CD14-positive monocyte (primary cell): Measurements from ENCODE around the gene CCDC12. TPM values are rescaled to one million over a fixed set of nuclear protein-coding genes. Genes with fewer than 3 reads are reported as not detected.

Experiments used
- DNase-seq, 3 donors: peaks; one replicate each; pipeline ENCODE4 v3.0.0-alpha.2; 2011 to 2022
- H2AFZ ChIP-seq: 2 replicates; pipeline ENCODE4 v1.6.0; 2012; ENCODE audit warnings: mild to moderate bottlenecking, low read depth, low read length, inconsistent platforms; ENCODE audit not compliant: insufficient read depth, poor library complexity, severe bottlenecking
- H3K27ac ChIP-seq, 2 donors: 1 replicate in 1 of 2; 2 replicates in 1 of 2; pipeline ENCODE4 v1.5.1; 2012 to 2013; ENCODE audit warnings: low read length in 2 of 2, control low read depth in 1 of 2, inconsistent platforms in 1 of 2, low read depth in 1 of 2, mild to moderate bottlenecking in 1 of 2
- H3K27me3 ChIP-seq, 2 donors: one replicate each; pipeline versions ENCODE4 v1.6.0 to v1.6.1; 2011 to 2013; ENCODE audit warnings: low read length in 2 of 2; ENCODE audit not compliant: control insufficient read depth in 2 of 2, insufficient read depth in 2 of 2
- H3K36me3 ChIP-seq, 2 donors: replicated peaks in 1 of 2; 1 replicate in 1 of 2; 2 replicates in 1 of 2; pipeline versions ENCODE4 v1.5.1 to v1.6.1; 2012 to 2013; ENCODE audit warnings: low read length in 2 of 2, control low read depth in 1 of 2, inconsistent platforms in 1 of 2, mild to moderate bottlenecking in 1 of 2; ENCODE audit not compliant: insufficient read depth in 2 of 2, control insufficient read depth in 1 of 2
- H3K4me1 ChIP-seq, 2 donors: 1 replicate in 1 of 2; 2 replicates in 1 of 2; pipeline versions ENCODE4 v1.5.1 to v1.6.1; 2012 to 2013; ENCODE audit warnings: low read length in 2 of 2, control low read depth in 1 of 2, inconsistent platforms in 1 of 2, mild to moderate bottlenecking in 1 of 2, moderate library complexity in 1 of 2; ENCODE audit not compliant: insufficient read depth in 2 of 2, control insufficient read depth in 1 of 2
- H3K4me2 ChIP-seq: replicated peaks from 2 replicates; pipeline ENCODE3; 2012; ENCODE audit warnings: low read length, moderate library complexity, mild to moderate bottlenecking; ENCODE audit not compliant: poor library complexity, severe bottlenecking; ENCODE audit errors: extremely low read depth
- H3K4me3 ChIP-seq, 3 experiments: fragments of 200-600 bp in 1 of 3; sonication (generic) in 1 of 3; replicated peaks in 1 of 3; 1 replicate in 2 of 3; 2 replicates in 1 of 3; pipeline ENCODE4 v1.5.1; 2011 to 2013; ENCODE audit warnings: low read length in 3 of 3, mild to moderate bottlenecking in 3 of 3, control low read depth in 2 of 3, low read depth in 2 of 3, inconsistent platforms in 1 of 3, moderate library complexity in 1 of 3
- H3K79me2 ChIP-seq: 2 replicates; pipeline ENCODE4 v1.6.0; 2012; ENCODE audit warnings: mild to moderate bottlenecking, control low read depth, inconsistent platforms, low read length, moderate library complexity; ENCODE audit not compliant: insufficient read depth
- H3K9ac ChIP-seq: 2 replicates; pipeline ENCODE4 v1.6.0; 2017; ENCODE audit warnings: low read length, mild to moderate bottlenecking; ENCODE audit not compliant: insufficient read depth, poor library complexity, severe bottlenecking
- H3K9me3 ChIP-seq, 2 donors: replicated peaks in 1 of 2; 1 replicate in 1 of 2; 2 replicates in 1 of 2; pipeline versions ENCODE4 v1.5.1 to v1.6.1; 2012 to 2013; ENCODE audit warnings: low read length in 2 of 2, control low read depth in 1 of 2; ENCODE audit not compliant: control insufficient read depth in 1 of 2, insufficient read depth in 1 of 2
- H4K20me1 ChIP-seq: 2 replicates; pipeline ENCODE4 v1.6.0; 2012; ENCODE audit warnings: mild to moderate bottlenecking, low read length, control low read depth, moderate library complexity; ENCODE audit not compliant: insufficient read depth
- H3K27ac Mint-ChIP-seq, 7 donors: one replicate each; pipeline ENCODE4 v1.8.0; 2020; ENCODE audit warnings: mild to moderate bottlenecking in 7 of 7, mixed read lengths in 7 of 7, moderate library complexity in 6 of 7, inconsistent platforms in 2 of 7
- H3K27me3 Mint-ChIP-seq, 3 donors: one replicate each; pipeline ENCODE4 v1.8.0; 2021 to 2022; ENCODE audit warnings: low read depth in 3 of 3, mild to moderate bottlenecking in 3 of 3, mixed read lengths in 3 of 3, moderate library complexity in 3 of 3, inconsistent platforms in 1 of 3
- H3K36me3 Mint-ChIP-seq, 2 donors: one replicate each; pipeline ENCODE4 v1.8.0; 2020; ENCODE audit warnings: mixed read lengths in 2 of 2, inconsistent platforms in 1 of 2, mild to moderate bottlenecking in 1 of 2
- H3K4me1 Mint-ChIP-seq: one replicate; pipeline ENCODE4 v1.8.0; 2020; ENCODE audit warnings: mild to moderate bottlenecking, mixed read lengths
- H3K4me3 Mint-ChIP-seq, 2 donors: one replicate each; pipeline ENCODE4 v1.8.0; 2020; ENCODE audit warnings: mild to moderate bottlenecking in 2 of 2, mixed read lengths in 2 of 2, moderate library complexity in 1 of 2
- H3K9me3 Mint-ChIP-seq, 7 donors: one replicate each; pipeline ENCODE4 v1.8.0; 2020 to 2022; ENCODE audit warnings: mixed read lengths in 7 of 7, mild to moderate bottlenecking in 6 of 7, moderate library complexity in 6 of 7, inconsistent platforms in 2 of 7
- CTCF ChIP-seq: fragments of 200-600 bp; IDR thresholded peaks from one replicate; pipeline ENCODE4 v1.8.0; 2022; ENCODE audit warnings: antibody characterized with exemption, mild to moderate bottlenecking
- WGBS: methylation state at CpG from one replicate; pipeline ENCODE4 v1.1.5; 2013; ENCODE audit warnings: missing lambda C conversion rate; ENCODE audit not compliant: insufficient coverage; 5-methylcytosine and 5-hydroxymethylcytosine counted together
- intact Hi-C, 2 donors: fragments of 100-400 bp; cut with micrococcal nuclease; formaldehyde crosslinking; loops; one replicate each; pipeline versions ENCODE4 v1.15.0 to v1.15.1; 2023
- polyA plus RNA-seq, 3 donors: library from polyadenylated mRNA; depleted of rRNA in 1 of 3; unstranded in 2 of 3; stranded (reverse) in 1 of 3; fragments of 300-500 nt in 2 of 3; fragments of >200 nt in 1 of 3; fragmentation: Illumina TruSeq in 2 of 3; gene quantifications; 1 replicate in 2 of 3; 2 replicates in 1 of 3; pipeline ENCODE4 v1.2.3, GENCODE V29; 2012 to 2021

CCDC12 gene
- polyA plus RNA-seq, 3 donors, result 50.1 to 70.7 (median 55.8) TPM

- Mint-ChIP-seq H3K9me3 (no peaks in the 10 kb centered on the region), H3K27ac (peak overlapping the region; percentile 92 to 97 (median 95)), H3K4me1 (peaks cover 97% of the 10 kb centered on the region), H3K36me3 (peaks cover 39 to 58% of the 10 kb centered on the region in 2 donors), H3K4me3 (peak overlapping the region; percentile 61 to 73), H3K27me3 (no peaks in the 10 kb centered on the region)
- Histone ChIP-seq H3K4me3 (peak overlapping the region in 1 of 3 experiments; percentile 59), H2AFZ (no peak overlapping the region), H3K27me3 (no peaks in the 10 kb centered on the region), H3K9ac (peak overlapping the region; percentile 30), H4K20me1 (peaks cover 23% of the 10 kb centered on the region), H3K4me1 (peaks cover 97 to 99% of the 10 kb centered on the region in 2 donors), H3K36me3 (peaks cover 19 to 29% of the 10 kb centered on the region in 2 donors), H3K27ac (peak overlapping the region; percentile 81 to 85), H3K4me2 (peak overlapping the region; percentile 63), H3K9me3 (no peaks in the 10 kb centered on the region), H3K79me2 (peaks cover 94% of the 10 kb centered on the region)
- intact Hi-C loops, result no loop called here
- DNase-seq, result peak; percentile 71 to 87 (median 83)
- no peak for TF ChIP-seq CTCF
- WGBS, result 21% methylated on average over 5 of the region's 7 CpGs
Observed at GRCh38 chr3:46935989-46936558, 40.5 kb downstream of the CCDC12 start.

GRCh38 chr3:46935168-46935858 is 41.2 kb downstream of the CCDC12 start:
- H4K20me1 ChIP-seq, result peaks cover 15% of the 10 kb centered on the region
- H3K4me3 ChIP-seq, result peak overlapping the region in 1 of 3 experiments; percentile 59
- no peak overlapping the region for H2AFZ ChIP-seq
- 88% methylated on average over 2 of the region's 7 CpGs for WGBS
- H3K36me3 ChIP-seq, result peaks cover 12 to 22% of the 10 kb centered on the region in 2 donors
- DNase-seq, result peak in 2 of 3 donors; percentile 71 to 81
- Mint-ChIP-seq H3K9me3 (no peaks in the 10 kb centered on the region), H3K4me3 (peak overlapping the region; percentile 61 to 73), H3K27me3 (no peaks in the 10 kb centered on the region), H3K4me1 (peaks cover 98% of the 10 kb centered on the region), H3K27ac (peak overlapping the region; percentile 92 to 97 (median 95)), H3K36me3 (peaks cover 36 to 53% of the 10 kb centered on the region in 2 donors)
- H3K9me3 ChIP-seq, result no peaks in the 10 kb centered on the region
- peak overlapping the region; percentile 63 for H3K4me2 ChIP-seq
- TF ChIP-seq CTCF, result no peak
- intact Hi-C loops, result no loop called here
- peaks cover 100% of the 10 kb centered on the region in 2 donors for H3K4me1 ChIP-seq
- H3K79me2 ChIP-seq, result peaks cover 94% of the 10 kb centered on the region
- H3K27ac ChIP-seq, result peak overlapping the region; percentile 81 to 85
- no peak overlapping the region for H3K9ac ChIP-seq
- no peaks in the 10 kb centered on the region for H3K27me3 ChIP-seq
